Liver (tissue), 9 donors: ENCODE measurements around the gene SLC16A10. TPM values are rescaled to one million over a fixed set of nuclear protein-coding genes. Genes with fewer than 3 reads are reported as not detected.

Source experiments
- DNase-seq: peaks from one replicate; pipeline ENCODE4 v3.0.0-alpha.2; 2017; ENCODE audit warnings: low spot score
- H3K27ac ChIP-seq, 2 donors: one replicate each; pipeline ENCODE4 v1.7.0; 2013; ENCODE audit warnings: inconsistent platforms in 2 of 2, low read length in 2 of 2, control low read depth in 1 of 2, low read depth in 1 of 2, mild to moderate bottlenecking in 1 of 2
- H3K27me3 ChIP-seq, 4 donors: one replicate each; pipeline versions ENCODE4 v1.6.1 to v1.7.0; 2013; ENCODE audit warnings: low read length in 3 of 4, inconsistent platforms in 1 of 4, mild to moderate bottlenecking in 1 of 4, moderate library complexity in 1 of 4; ENCODE audit not compliant: control insufficient read depth in 4 of 4, insufficient read depth in 4 of 4
- H3K36me3 ChIP-seq, 4 donors: one replicate each; pipeline versions ENCODE4 v1.6.1 to v1.7.0; 2013; ENCODE audit warnings: low read length in 3 of 4, mild to moderate bottlenecking in 3 of 4, low read depth in 1 of 4, moderate library complexity in 1 of 4; ENCODE audit not compliant: control insufficient read depth in 4 of 4, insufficient read depth in 3 of 4
- H3K4me1 ChIP-seq, 4 donors: one replicate each; pipeline versions ENCODE4 v1.6.1 to v1.7.0; 2013; ENCODE audit warnings: low read length in 3 of 4, mild to moderate bottlenecking in 3 of 4, moderate library complexity in 1 of 4; ENCODE audit not compliant: control insufficient read depth in 4 of 4, insufficient read depth in 4 of 4
- H3K4me3 ChIP-seq, 3 donors: one replicate each; pipeline versions ENCODE4 v1.6.1 to v1.7.0; 2013; ENCODE audit warnings: low read length in 3 of 3, control low read depth in 1 of 3, low read depth in 1 of 3, mild to moderate bottlenecking in 1 of 3
- H3K9ac ChIP-seq, 2 donors: one replicate each; pipeline ENCODE4 v1.7.0; 2013; ENCODE audit warnings: low read length in 2 of 2, mild to moderate bottlenecking in 2 of 2, moderate library complexity in 2 of 2, control low read depth in 1 of 2, low read depth in 1 of 2
- H3K9me3 ChIP-seq, 4 donors: one replicate each; pipeline versions ENCODE4 v1.6.1 to v1.7.0; 2013; ENCODE audit warnings: low read length in 3 of 4; ENCODE audit not compliant: control insufficient read depth in 4 of 4
- EGR1 ChIP-seq, 2 donors: IDR thresholded peaks; 2 replicates each; pipeline ENCODE4 v1.6.1; 2016 to 2018; ENCODE audit warnings: antibody characterized with exemption in 2 of 2, low read depth in 2 of 2
- FOXA1 ChIP-seq: IDR thresholded peaks from 2 replicates; pipeline ENCODE4 v1.6.1; 2016; ENCODE audit warnings: antibody characterized with exemption
- FOXA2 ChIP-seq: IDR thresholded peaks from 2 replicates; pipeline ENCODE4 v1.6.1; 2016; ENCODE audit warnings: antibody characterized with exemption
- GABPA ChIP-seq, 2 donors: IDR thresholded peaks in 1 of 2; conservative IDR thresholded peaks in 1 of 2; 2 replicates each; pipeline ENCODE4 v1.6.1; 2016; ENCODE audit warnings: antibody characterized with exemption in 2 of 2, mild to moderate bottlenecking in 1 of 2, moderate library complexity in 1 of 2
- HNF4A ChIP-seq, 2 donors: conservative IDR thresholded peaks; 2 replicates each; pipeline ENCODE4 v1.6.1; 2016; ENCODE audit warnings: antibody characterized with exemption in 2 of 2, mild to moderate bottlenecking in 2 of 2
- HNF4G ChIP-seq: IDR thresholded peaks from 2 replicates; pipeline ENCODE4 v1.6.1; 2016; ENCODE audit warnings: antibody characterized with exemption
- JUND ChIP-seq, 2 donors: IDR thresholded peaks; 2 replicates each; pipeline ENCODE4 v1.6.1; 2016; ENCODE audit warnings: antibody characterized with exemption in 2 of 2
- RAD21 ChIP-seq, 2 donors: IDR thresholded peaks; 2 replicates each; pipeline ENCODE4 v1.6.1; 2016; ENCODE audit warnings: antibody characterized with exemption in 2 of 2, mild to moderate bottlenecking in 2 of 2
- RXRA ChIP-seq, 2 donors: IDR thresholded peaks; 2 replicates each; pipeline ENCODE4 v1.6.1; 2017 to 2018; ENCODE audit warnings: antibody characterized with exemption in 2 of 2, mild to moderate bottlenecking in 1 of 2
- SP1 ChIP-seq: IDR thresholded peaks from 2 replicates; pipeline ENCODE4 v1.6.1; 2018; ENCODE audit warnings: antibody characterized with exemption, mild to moderate bottlenecking
- TAF1 ChIP-seq: conservative IDR thresholded peaks from 2 replicates; pipeline ENCODE4 v1.6.1; 2016; ENCODE audit warnings: antibody characterized with exemption, mild to moderate bottlenecking
- YY1 ChIP-seq: IDR thresholded peaks from 2 replicates; pipeline ENCODE4 v1.6.1; 2016; ENCODE audit warnings: antibody characterized with exemption, mild to moderate bottlenecking
- WGBS: extraction: QIAGEN DNeasy Blood & Tissue Kit; methylation state at CpG from one replicate; pipeline ENCODE4 v1.1.7; 2013; 5-methylcytosine and 5-hydroxymethylcytosine counted together
- polyA plus RNA-seq, 2 donors: library from polyadenylated mRNA; stranded (reverse) in 1 of 2; unstranded in 1 of 2; fragments of 200-250 nt in 1 of 2; fragments of >200 nt in 1 of 2; fragmentation: Nextera tagmentation in 1 of 2; extraction: Ambion mirVana in 1 of 2; gene quantifications; one replicate each; pipeline versions ENCODE4 v1.2.1 to v1.2.3, GENCODE V29; 2013 to 2015
- total RNA-seq, 2 donors: library from RNA; depleted of rRNA; stranded (reverse); fragments of >200 nt; gene quantifications; one replicate each; pipeline ENCODE4 v1.2.3, GENCODE V29; 2014
- TF ChIP-seq, protein P1 (sequence below): IDR thresholded peaks from 2 replicates; pipeline ENCODE4 v1.6.1; 2016; ENCODE audit warnings: antibody characterized with exemption
- TF ChIP-seq, protein P2 (sequence below): fragments of 150-350 bp; IDR thresholded peaks from 2 replicates; pipeline ENCODE4 v1.5.1; 2017; ENCODE audit warnings: improper control_type of control experiment, low read depth, low read length; ENCODE audit not compliant: missing input control
- TF ChIP-seq, protein P3 (sequence below): IDR thresholded peaks from 2 replicates; pipeline ENCODE4 v1.6.1; 2016; ENCODE audit warnings: antibody characterized with exemption, mild to moderate bottlenecking
- TF ChIP-seq, protein P4 (sequence below): IDR thresholded peaks from 2 replicates; pipeline ENCODE4 v1.6.1; 2016; ENCODE audit warnings: antibody characterized with exemption
- TF ChIP-seq, protein P5 (sequence below): IDR thresholded peaks from 2 replicates; pipeline ENCODE4 v1.6.1; 2016; ENCODE audit warnings: antibody characterized with exemption
- donor health status: healthy.
- donor health status: healthy.
- donor health status: healthy.
- donor health status: healthy.
- donor health status: healthy.

The SLC16A10 gene
- total and polyA plus RNA-seq, 4 donors: 1.8 to 16.7 (median 8.4) TPM

DNA sequence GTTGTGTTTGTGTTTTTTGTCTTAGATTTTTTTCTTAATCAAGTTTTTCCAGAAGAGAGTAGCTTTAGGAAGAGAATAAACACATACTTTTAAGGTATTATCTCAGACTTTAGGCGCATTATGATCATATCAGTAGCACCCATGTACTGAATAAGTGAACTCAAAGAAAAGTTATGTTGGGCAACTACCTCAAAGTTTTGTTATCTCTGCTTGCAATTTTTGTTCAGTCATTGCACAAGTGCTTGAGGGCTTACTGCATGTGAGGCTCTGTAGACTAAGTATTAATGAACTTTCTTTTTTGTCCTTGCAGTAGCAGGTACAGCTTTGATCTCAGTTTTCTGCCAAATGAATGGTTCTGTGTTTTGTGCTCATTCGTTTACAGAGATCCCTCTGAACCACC is 189.0 kb downstream of the SLC16A10 start:
- Histone ChIP-seq H3K9me3 (peaks cover 0 to 6% (median 3%) of the 10 kb centered on the region in 4 donors), H3K27ac (no peak overlapping the region), H3K4me1 (peaks cover 2 to 23% (median 18%) of the 10 kb centered on the region in 4 donors), H3K4me3 (no peak overlapping the region), H3K27me3 (no peaks in the 10 kb centered on the region), H3K9ac (no peak overlapping the region), H3K36me3 (peaks cover 6 to 22% (median 19%) of the 10 kb centered on the region in 4 donors)
- WGBS: 76% methylated on average over 2 of the region's 2 CpGs
- TF ChIP-seq JUND (IDR thresholded peaks at IDR 0.05) (no peak), FOXA2 (no peak), FOXA1 (no peak), HNF4G (no peak), HNF4A (conservative IDR thresholded peaks at IDR 0.05) (peak; percentile 38 to 49), YY1 (no peak), TAF1 (no peak), RXRA (IDR thresholded peaks at IDR 0.05) (peak in 1 of 2 donors; percentile 36), GABPA (IDR thresholded peaks at IDR 0.05 in 1 of 2, conservative IDR thresholded peaks at IDR 0.05 in 1 of 2) (no peak), RAD21 (IDR thresholded peaks at IDR 0.05) (peak in 1 of 2 donors; percentile 7), SP1 (no peak), EGR1 (IDR thresholded peaks at IDR 0.05; ENCODE audit: low read depth in 2 of 2) (no peak)
- TF ChIP-seq, protein P1, sequence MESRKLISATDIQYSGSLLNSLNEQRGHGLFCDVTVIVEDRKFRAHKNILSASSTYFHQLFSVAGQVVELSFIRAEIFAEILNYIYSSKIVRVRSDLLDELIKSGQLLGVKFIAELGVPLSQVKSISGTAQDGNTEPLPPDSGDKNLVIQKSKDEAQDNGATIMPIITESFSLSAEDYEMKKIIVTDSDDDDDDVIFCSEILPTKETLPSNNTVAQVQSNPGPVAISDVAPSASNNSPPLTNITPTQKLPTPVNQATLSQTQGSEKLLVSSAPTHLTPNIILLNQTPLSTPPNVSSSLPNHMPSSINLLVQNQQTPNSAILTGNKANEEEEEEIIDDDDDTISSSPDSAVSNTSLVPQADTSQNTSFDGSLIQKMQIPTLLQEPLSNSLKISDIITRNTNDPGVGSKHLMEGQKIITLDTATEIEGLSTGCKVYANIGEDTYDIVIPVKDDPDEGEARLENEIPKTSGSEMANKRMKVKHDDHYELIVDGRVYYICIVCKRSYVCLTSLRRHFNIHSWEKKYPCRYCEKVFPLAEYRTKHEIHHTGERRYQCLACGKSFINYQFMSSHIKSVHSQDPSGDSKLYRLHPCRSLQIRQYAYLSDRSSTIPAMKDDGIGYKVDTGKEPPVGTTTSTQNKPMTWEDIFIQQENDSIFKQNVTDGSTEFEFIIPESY: no peak
- TF ChIP-seq, protein P2, sequence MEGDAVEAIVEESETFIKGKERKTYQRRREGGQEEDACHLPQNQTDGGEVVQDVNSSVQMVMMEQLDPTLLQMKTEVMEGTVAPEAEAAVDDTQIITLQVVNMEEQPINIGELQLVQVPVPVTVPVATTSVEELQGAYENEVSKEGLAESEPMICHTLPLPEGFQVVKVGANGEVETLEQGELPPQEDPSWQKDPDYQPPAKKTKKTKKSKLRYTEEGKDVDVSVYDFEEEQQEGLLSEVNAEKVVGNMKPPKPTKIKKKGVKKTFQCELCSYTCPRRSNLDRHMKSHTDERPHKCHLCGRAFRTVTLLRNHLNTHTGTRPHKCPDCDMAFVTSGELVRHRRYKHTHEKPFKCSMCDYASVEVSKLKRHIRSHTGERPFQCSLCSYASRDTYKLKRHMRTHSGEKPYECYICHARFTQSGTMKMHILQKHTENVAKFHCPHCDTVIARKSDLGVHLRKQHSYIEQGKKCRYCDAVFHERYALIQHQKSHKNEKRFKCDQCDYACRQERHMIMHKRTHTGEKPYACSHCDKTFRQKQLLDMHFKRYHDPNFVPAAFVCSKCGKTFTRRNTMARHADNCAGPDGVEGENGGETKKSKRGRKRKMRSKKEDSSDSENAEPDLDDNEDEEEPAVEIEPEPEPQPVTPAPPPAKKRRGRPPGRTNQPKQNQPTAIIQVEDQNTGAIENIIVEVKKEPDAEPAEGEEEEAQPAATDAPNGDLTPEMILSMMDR: no peak
- TF ChIP-seq, protein P3, sequence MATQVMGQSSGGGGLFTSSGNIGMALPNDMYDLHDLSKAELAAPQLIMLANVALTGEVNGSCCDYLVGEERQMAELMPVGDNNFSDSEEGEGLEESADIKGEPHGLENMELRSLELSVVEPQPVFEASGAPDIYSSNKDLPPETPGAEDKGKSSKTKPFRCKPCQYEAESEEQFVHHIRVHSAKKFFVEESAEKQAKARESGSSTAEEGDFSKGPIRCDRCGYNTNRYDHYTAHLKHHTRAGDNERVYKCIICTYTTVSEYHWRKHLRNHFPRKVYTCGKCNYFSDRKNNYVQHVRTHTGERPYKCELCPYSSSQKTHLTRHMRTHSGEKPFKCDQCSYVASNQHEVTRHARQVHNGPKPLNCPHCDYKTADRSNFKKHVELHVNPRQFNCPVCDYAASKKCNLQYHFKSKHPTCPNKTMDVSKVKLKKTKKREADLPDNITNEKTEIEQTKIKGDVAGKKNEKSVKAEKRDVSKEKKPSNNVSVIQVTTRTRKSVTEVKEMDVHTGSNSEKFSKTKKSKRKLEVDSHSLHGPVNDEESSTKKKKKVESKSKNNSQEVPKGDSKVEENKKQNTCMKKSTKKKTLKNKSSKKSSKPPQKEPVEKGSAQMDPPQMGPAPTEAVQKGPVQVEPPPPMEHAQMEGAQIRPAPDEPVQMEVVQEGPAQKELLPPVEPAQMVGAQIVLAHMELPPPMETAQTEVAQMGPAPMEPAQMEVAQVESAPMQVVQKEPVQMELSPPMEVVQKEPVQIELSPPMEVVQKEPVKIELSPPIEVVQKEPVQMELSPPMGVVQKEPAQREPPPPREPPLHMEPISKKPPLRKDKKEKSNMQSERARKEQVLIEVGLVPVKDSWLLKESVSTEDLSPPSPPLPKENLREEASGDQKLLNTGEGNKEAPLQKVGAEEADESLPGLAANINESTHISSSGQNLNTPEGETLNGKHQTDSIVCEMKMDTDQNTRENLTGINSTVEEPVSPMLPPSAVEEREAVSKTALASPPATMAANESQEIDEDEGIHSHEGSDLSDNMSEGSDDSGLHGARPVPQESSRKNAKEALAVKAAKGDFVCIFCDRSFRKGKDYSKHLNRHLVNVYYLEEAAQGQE: no peak
- TF ChIP-seq, protein P4, sequence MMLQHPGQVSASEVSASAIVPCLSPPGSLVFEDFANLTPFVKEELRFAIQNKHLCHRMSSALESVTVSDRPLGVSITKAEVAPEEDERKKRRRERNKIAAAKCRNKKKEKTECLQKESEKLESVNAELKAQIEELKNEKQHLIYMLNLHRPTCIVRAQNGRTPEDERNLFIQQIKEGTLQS: no peak
- TF ChIP-seq, protein P5, sequence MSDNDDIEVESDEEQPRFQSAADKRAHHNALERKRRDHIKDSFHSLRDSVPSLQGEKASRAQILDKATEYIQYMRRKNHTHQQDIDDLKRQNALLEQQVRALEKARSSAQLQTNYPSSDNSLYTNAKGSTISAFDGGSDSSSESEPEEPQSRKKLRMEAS: peak; percentile 10
- no peak for DNase-seq
